Hepatocyte (in vitro differentiated cells): ENCODE data around the gene FUCA2.

Experiments used
- CTCF ChIP-seq: fragments of 200-600 bp; sonication (generic); IDR thresholded peaks from 2 replicates; pipeline ENCODE4 v1.5.1; 2016; ENCODE audit warnings: antibody characterized with exemption, mild to moderate bottlenecking; ENCODE audit not compliant: poor library complexity
- EZH2 ChIP-seq: fragments of 200-600 bp; sonication (generic); IDR thresholded peaks from 2 replicates; pipeline ENCODE4 v1.6.1; 2016; ENCODE audit warnings: antibody characterized with exemption, mild to moderate bottlenecking, borderline replicate concordance
- EZH2phosphoT487 ChIP-seq: fragments of 200-600 bp; sonication (generic); IDR thresholded peaks from one replicate; pipeline ENCODE4 v1.6.1; 2018; ENCODE audit warnings: antibody characterized with exemption, mild to moderate bottlenecking, low read depth, moderate library complexity; ENCODE audit not compliant: unreplicated experiment, severe bottlenecking

- TF ChIP-seq CTCF = no peak
- no peak for TF ChIP-seq EZH2
- no peak for TF ChIP-seq EZH2phosphoT487
Measured at GRCh38 chr6:143449714-143450452, 61.6 kb downstream of the FUCA2 start.
